IPS-18c (cell line): ENCODE measurements around the gene SLC8A2.

Experiments used
- H3K4me3 ChIP-seq: 2 replicates; pipeline ENCODE4 v1.7.0; 2013; ENCODE audit warnings: low read depth, mild to moderate bottlenecking, low read length, moderate library complexity; ENCODE audit not compliant: insufficient read depth
- H3K9me3 ChIP-seq: one replicate; pipeline ENCODE4 v1.6.1; 2013; ENCODE audit warnings: mild to moderate bottlenecking, low read length, moderate library complexity; ENCODE audit not compliant: control insufficient read depth, insufficient read depth

The SLC8A2 gene

GRCh38 chr19:47479701-47480503, 8.2 kb upstream of the SLC8A2 start:
- Histone ChIP-seq H3K9me3 (no peaks in the 10 kb centered on the region), H3K4me3 (peak overlapping the region; percentile 56)

GRCh38 chr19:47476438-47476972, 4.8 kb upstream of the SLC8A2 start:
- no peak overlapping the region for H3K4me3 ChIP-seq
- H3K9me3 ChIP-seq = no peaks in the 10 kb centered on the region

- H3K4me3 ChIP-seq = no peak overlapping the region
- H3K9me3 ChIP-seq = no peaks in the 10 kb centered on the region
Measured at GRCh38 chr19:47475465-47475864, 3.8 kb upstream of the SLC8A2 start.

GRCh38 chr19:47473336-47473735, 1.6 kb upstream of the SLC8A2 start:
- H3K9me3 ChIP-seq = no peaks in the 10 kb centered on the region
- no peak overlapping the region for H3K4me3 ChIP-seq

GRCh38 chr19:47471381-47471732, 336 bp downstream of the SLC8A2 start:
- H3K9me3 ChIP-seq = no peaks in the 10 kb centered on the region
- peak overlapping the region; percentile 65 for H3K4me3 ChIP-seq

- peak overlapping the region; percentile 65 for H3K4me3 ChIP-seq
- no peaks in the 10 kb centered on the region for H3K9me3 ChIP-seq
Measured at GRCh38 chr19:47470447-47471195, 1.1 kb downstream of the SLC8A2 start.

GRCh38 chr19:47469719-47470118, 2.0 kb downstream of the SLC8A2 start:
- Histone ChIP-seq H3K4me3 (no peak overlapping the region), H3K9me3 (no peaks in the 10 kb centered on the region)

- no peaks in the 10 kb centered on the region for H3K9me3 ChIP-seq
Measured at GRCh38 chr19:47469363-47469700, 2.4 kb downstream of the SLC8A2 start.

GRCh38 chr19:47467914-47468313, 3.8 kb downstream of the SLC8A2 start:
- no peak overlapping the region for H3K4me3 ChIP-seq
- H3K9me3 ChIP-seq = no peaks in the 10 kb centered on the region

More at GRCh38 chr19:47469363-47469700, 2.4 kb downstream of the SLC8A2 start:
- peak overlapping the region; percentile 6; the same call in 1 of the 2 replicates for H3K4me3 ChIP-seq

GRCh38 chr19:47465957-47466356, 5.7 kb downstream of the SLC8A2 start:
- Histone ChIP-seq H3K4me3 (no peak overlapping the region), H3K9me3 (no peaks in the 10 kb centered on the region)

- no peak overlapping the region for H3K4me3 ChIP-seq
Measured at GRCh38 chr19:47464675-47465419, 6.8 kb downstream of the SLC8A2 start.

GRCh38 chr19:47461876-47462275, 9.8 kb downstream of the SLC8A2 start:
- no peaks in the 10 kb centered on the region for H3K9me3 ChIP-seq
- no peak overlapping the region for H3K4me3 ChIP-seq

More at GRCh38 chr19:47464675-47465419, 6.8 kb downstream of the SLC8A2 start:
- no peaks in the 10 kb centered on the region for H3K9me3 ChIP-seq

GRCh38 chr19:47459477-47459876, 12.2 kb downstream of the SLC8A2 start:
- Histone ChIP-seq H3K9me3 (no peaks in the 10 kb centered on the region), H3K4me3 (no peak overlapping the region)

GRCh38 chr19:47458672-47459071, 13.0 kb downstream of the SLC8A2 start:
- Histone ChIP-seq H3K4me3 (no peak overlapping the region), H3K9me3 (no peaks in the 10 kb centered on the region)

GRCh38 chr19:47456721-47457474, 14.8 kb downstream of the SLC8A2 start:
- Histone ChIP-seq H3K9me3 (no peaks in the 10 kb centered on the region), H3K4me3 (no peak overlapping the region)

GRCh38 chr19:47450478-47450877, 21.2 kb downstream of the SLC8A2 start:
- H3K4me3 ChIP-seq = no peak overlapping the region
- no peaks in the 10 kb centered on the region for H3K9me3 ChIP-seq

- Histone ChIP-seq H3K9me3 (no peaks in the 10 kb centered on the region), H3K4me3 (peak overlapping the region; percentile 50)
Measured at GRCh38 chr19:47448360-47448727, 23.3 kb downstream of the SLC8A2 start.
